NT2/D1 (cell line): ENCODE data around the gene DOCK1.
"Not testable (repeated sequence)": the region's sequence is repeated elsewhere in the genome, so short reads cannot be mapped to it uniquely, and the experiment has no call there.

Experiments used
- DNase-seq: peaks from one replicate; pipeline ENCODE4 v3.0.0-alpha.2; 2011; ENCODE audit warnings: low read depth, low spot score
- H3K27me3 ChIP-seq: 2 replicates; pipeline ENCODE4 v1.6.0; 2011; ENCODE audit warnings: mild to moderate bottlenecking; ENCODE audit not compliant: insufficient read length, insufficient read depth
- H3K36me3 ChIP-seq: 2 replicates; pipeline ENCODE4 v1.6.1; 2011; ENCODE audit warnings: mild to moderate bottlenecking, low read length, mixed read lengths; ENCODE audit not compliant: insufficient read depth, insufficient read length
- H3K4me1 ChIP-seq: 2 replicates; pipeline ENCODE4 v1.5.1; 2011; ENCODE audit not compliant: insufficient read depth, insufficient read length
- H3K4me3 ChIP-seq: 2 replicates; pipeline ENCODE4 v1.5.1; 2011; ENCODE audit warnings: low read depth; ENCODE audit not compliant: insufficient read length
- H3K9ac ChIP-seq: 2 replicates; pipeline ENCODE4 v1.6.0; 2011; ENCODE audit warnings: low read depth; ENCODE audit not compliant: insufficient read length
- H3K9me3 ChIP-seq: 2 replicates; pipeline ENCODE4 v1.5.1; 2011; ENCODE audit warnings: mild to moderate bottlenecking, low read length; ENCODE audit not compliant: insufficient read depth
- SUZ12 ChIP-seq: IDR thresholded peaks from 2 replicates; pipeline ENCODE4 v1.6.1; 2011; ENCODE audit not compliant: insufficient read length, insufficient read depth; ENCODE audit errors: extremely low read depth
- YY1 ChIP-seq: IDR thresholded peaks from 2 replicates; pipeline ENCODE4 v1.6.1; 2011; ENCODE audit not compliant: insufficient read length, insufficient read depth
- ZNF274 ChIP-seq: IDR thresholded peaks from 2 replicates; pipeline ENCODE4 v1.6.1; 2011; ENCODE audit warnings: mild to moderate bottlenecking, low read depth, low read length

The DOCK1 gene

GRCh38 chr10:126908729-126909128, 3.5 kb downstream of the DOCK1 start:
- no peak overlapping the region for H3K4me3 ChIP-seq
- H3K27me3 ChIP-seq, result no peaks in the 10 kb centered on the region
- TF ChIP-seq YY1, result no peak
- no peak for TF ChIP-seq SUZ12
- no peak for TF ChIP-seq ZNF274
- no peaks in the 10 kb centered on the region for H3K9me3 ChIP-seq
- no peak overlapping the region for H3K9ac ChIP-seq
- no peak for DNase-seq
- H3K36me3 ChIP-seq, result peaks cover 23% of the 10 kb centered on the region
- peaks cover 5% of the 10 kb centered on the region for H3K4me1 ChIP-seq

- DNase-seq, result no peak
- TF ChIP-seq SUZ12, result no peak
- TF ChIP-seq YY1, result no peak
- TF ChIP-seq ZNF274, result no peak
Measured at GRCh38 chr10:126909147-126909546, 3.9 kb downstream of the DOCK1 start.

GRCh38 chr10:126910196-126910595, 5.0 kb downstream of the DOCK1 start:
- Histone ChIP-seq H3K9ac (no peak overlapping the region), H3K36me3 (peaks cover 23% of the 10 kb centered on the region), H3K4me1 (peaks cover 5% of the 10 kb centered on the region), H3K9me3 (no peaks in the 10 kb centered on the region), H3K4me3 (no peak overlapping the region), H3K27me3 (no peaks in the 10 kb centered on the region)
- no peak for DNase-seq
- no peak for TF ChIP-seq YY1
- TF ChIP-seq SUZ12, result no peak
- no peak for TF ChIP-seq ZNF274

More at GRCh38 chr10:126909147-126909546, 3.9 kb downstream of the DOCK1 start:
- Histone ChIP-seq H3K36me3 (peaks cover 21% of the 10 kb centered on the region), H3K9ac (no peak overlapping the region), H3K4me3 (no peak overlapping the region), H3K27me3 (no peaks in the 10 kb centered on the region), H3K4me1 (peaks cover 5% of the 10 kb centered on the region), H3K9me3 (no peaks in the 10 kb centered on the region)

- Histone ChIP-seq H3K4me3 (no peak overlapping the region), H3K36me3 (peaks cover 23% of the 10 kb centered on the region), H3K9ac (no peak overlapping the region), H3K9me3 (no peaks in the 10 kb centered on the region), H3K27me3 (no peaks in the 10 kb centered on the region), H3K4me1 (peaks cover 5% of the 10 kb centered on the region)
- TF ChIP-seq SUZ12 (no peak), ZNF274 (no peak), YY1 (no peak)
- no peak for DNase-seq
Measured at GRCh38 chr10:126910798-126911197, 5.6 kb downstream of the DOCK1 start.

GRCh38 chr10:126911301-126911700, 6.1 kb downstream of the DOCK1 start:
- DNase-seq, result no peak
- Histone ChIP-seq H3K4me3 (no peak overlapping the region), H3K4me1 (peaks cover 5% of the 10 kb centered on the region), H3K27me3 (no peaks in the 10 kb centered on the region), H3K9ac (no peak overlapping the region), H3K9me3 (no peaks in the 10 kb centered on the region), H3K36me3 (peaks cover 23% of the 10 kb centered on the region)
- TF ChIP-seq ZNF274, result no peak
- TF ChIP-seq SUZ12, result no peak
- no peak for TF ChIP-seq YY1

- Histone ChIP-seq H3K36me3 (peaks cover 26% of the 10 kb centered on the region), H3K9me3 (no peaks in the 10 kb centered on the region), H3K27me3 (no peaks in the 10 kb centered on the region), H3K9ac (no peak overlapping the region), H3K4me1 (no peaks in the 10 kb centered on the region), H3K4me3 (no peak overlapping the region)
- DNase-seq, result no peak
- TF ChIP-seq SUZ12, result no peak
- no peak for TF ChIP-seq YY1
- TF ChIP-seq ZNF274, result no peak
Measured at GRCh38 chr10:126913316-126913715, 8.1 kb downstream of the DOCK1 start.

GRCh38 chr10:126914561-126914960, 9.3 kb downstream of the DOCK1 start:
- TF ChIP-seq ZNF274, result no peak
- no peak for TF ChIP-seq SUZ12
- TF ChIP-seq YY1, result no peak
- H3K4me3 ChIP-seq, result no peak overlapping the region
- no peak overlapping the region for H3K9ac ChIP-seq
- DNase-seq, result no peak
- no peaks in the 10 kb centered on the region for H3K9me3 ChIP-seq
- H3K4me1 ChIP-seq, result no peaks in the 10 kb centered on the region
- H3K36me3 ChIP-seq, result peaks cover 24% of the 10 kb centered on the region
- no peaks in the 10 kb centered on the region for H3K27me3 ChIP-seq

GRCh38 chr10:126916952-126917351, 11.7 kb downstream of the DOCK1 start:
- DNase-seq, H3K9me3 ChIP-seq, H3K4me1 ChIP-seq, H3K4me3 ChIP-seq, H3K9ac ChIP-seq, H3K27me3 ChIP-seq: not testable (repeated sequence)
- peaks cover 24% of the 10 kb centered on the region for H3K36me3 ChIP-seq
